HepG2 (cell line): ENCODE measurements around the gene SLC18A3. TPM values are rescaled to one million over a fixed set of nuclear protein-coding genes. Genes with fewer than 3 reads are reported as not detected.
A peak's percentile ranks its signal among the peaks of the same experiment; 100 is the strongest.

Experiments used
- E2F1 ChIP-seq: sonication (generic); formaldehyde crosslinking; IDR thresholded peaks from 2 replicates; pipeline ENCODE4 v1.5.0; 2020; ENCODE audit warnings: missing genetic modification reagents
- ERF ChIP-seq: IDR thresholded peaks from 2 replicates; pipeline ENCODE4 v1.6.1; 2018; ENCODE audit warnings: missing biosample characterization, missing genetic modification reagents
- ESRRA ChIP-seq: sonication (generic); formaldehyde crosslinking; IDR thresholded peaks from 2 replicates; pipeline ENCODE4 v1.5.1; 2020; ENCODE audit warnings: mild to moderate bottlenecking, low read depth, missing genetic modification reagents
- GPBP1L1 ChIP-seq: sonication (generic); formaldehyde crosslinking; IDR thresholded peaks from 2 replicates; pipeline ENCODE4 v1.5.0; 2020; ENCODE audit warnings: mild to moderate bottlenecking, missing genetic modification reagents
- KAT2B ChIP-seq: fragments of 150-350 bp; IDR thresholded peaks from 2 replicates; pipeline ENCODE4 v1.6.1; 2014; ENCODE audit warnings: low read depth, low read length, borderline replicate concordance
- MLLT10 ChIP-seq: sonication (generic); formaldehyde crosslinking; IDR thresholded peaks from 2 replicates; pipeline ENCODE4 v1.4.0; 2020; ENCODE audit warnings: missing genetic modification reagents
- RELA ChIP-seq: sonication (generic); formaldehyde crosslinking; IDR thresholded peaks from 2 replicates; pipeline ENCODE4 v1.4.0; 2020; ENCODE audit warnings: missing genetic modification reagents
- SMARCC2 ChIP-seq: fragments of 450-650 bp; IDR thresholded peaks from 2 replicates; pipeline ENCODE4 v1.6.1; 2017; ENCODE audit warnings: antibody characterized with exemption, mild to moderate bottlenecking
- SMYD3 ChIP-seq: sonication (generic); formaldehyde crosslinking; IDR thresholded peaks from 2 replicates; pipeline ENCODE4 v1.8.1; 2023; ENCODE audit warnings: mild to moderate bottlenecking, missing genetic modification reagents
- SNRNP70 ChIP-seq: fragments of 200-400 bp; formaldehyde crosslinking; IDR thresholded peaks from 2 replicates; pipeline ENCODE4 v1.6.1; 2017; ENCODE audit warnings: mild to moderate bottlenecking, low read depth, low read length, moderate library complexity
- ZNF232 ChIP-seq: sonication (generic); formaldehyde crosslinking; IDR thresholded peaks from 2 replicates; pipeline ENCODE4 v1.4.0; 2020; ENCODE audit warnings: missing genetic modification reagents, borderline replicate concordance
- ZNF510 ChIP-seq: sonication (generic); formaldehyde crosslinking; IDR thresholded peaks from 2 replicates; pipeline ENCODE4 v1.4.0; 2020; ENCODE audit warnings: low read depth, mild to moderate bottlenecking, missing genetic modification reagents
- ZNF614 ChIP-seq: IDR thresholded peaks from 2 replicates; pipeline ENCODE4 v1.6.1; 2018; ENCODE audit warnings: missing biosample characterization, missing genetic modification reagents, inconsistent platforms, borderline replicate concordance
- polyA plus RNA-seq, 8 experiments: library from polyadenylated mRNA; depleted of rRNA in 3 of 8; stranded (reverse) in 7 of 8; unstranded in 1 of 8; fragments of >200 nt; fragmentation: Illumina TruSeq in 4 of 8; extraction: Trizol in 4 of 8; gene quantifications; 2 replicates each; pipeline versions ENCODE4 v1.2.1 to v1.2.3, GENCODE V29; 2011 to 2016; ENCODE audit warnings: low read depth in 4 of 8, missing spikeins in 1 of 8, mixed read lengths in 1 of 8; ENCODE audit not compliant: insufficient read depth in 1 of 8
- total RNA-seq, 5 experiments: library from RNA; depleted of rRNA; stranded (reverse); fragments of >200 nt; fragmentation: Illumina TruSeq; extraction: Trizol; gene quantifications; 2 replicates each; pipeline ENCODE4 v1.2.3, GENCODE V29; 2016; ENCODE audit warnings: low read depth in 1 of 5
- TF ChIP-seq, protein P1 (sequence below): sonication (generic); formaldehyde crosslinking; IDR thresholded peaks from 2 replicates; pipeline ENCODE4 v1.5.0; 2020; ENCODE audit warnings: mild to moderate bottlenecking, low read depth, missing genetic modification reagents, borderline replicate concordance
- TF ChIP-seq, protein P2 (sequence below), 2 experiments: fragments of 450-650 bp in 1 of 2; sonication (generic) in 1 of 2; formaldehyde crosslinking in 1 of 2; IDR thresholded peaks; 2 replicates each; pipeline versions ENCODE4 v1.6.1 to v1.8.0; 2016 to 2022; ENCODE audit warnings: antibody characterized with exemption in 1 of 2, mild to moderate bottlenecking in 1 of 2, missing genetic modification reagents in 1 of 2
- TF ChIP-seq, protein P3 (sequence below): IDR thresholded peaks from 2 replicates; pipeline ENCODE4 v1.6.1; 2016; ENCODE audit warnings: mild to moderate bottlenecking

Gene SLC18A3
- total and polyA plus RNA-seq, 2 of the 13 experiments (the other 11 are each of a cell fraction or from before 2014, with no cell fraction given): not detected

GRCh38 chr10:49606981-49607535, 3.1 kb upstream of the SLC18A3 start (continued):
- TF ChIP-seq SMARCC2 (no peak), ZNF510 (CRISPR knock-in tag) (no peak), E2F1 (CRISPR knock-in tag) (peak; percentile 48; the same call in 1 of the 2 replicates), ZNF614 (CRISPR knock-in tag) (peak; percentile 57; the same call in 1 of the 2 replicates), RELA (CRISPR knock-in tag) (no peak), ZNF232 (CRISPR knock-in tag) (peak; percentile 96), ERF (CRISPR knock-in tag) (peak; percentile 87), KAT2B (no peak), SNRNP70 (no peak), GPBP1L1 (CRISPR knock-in tag) (no peak), SMYD3 (CRISPR knock-in tag) (no peak), MLLT10 (CRISPR knock-in tag) (no peak), ESRRA (CRISPR knock-in tag) (no peak)
- TF ChIP-seq, protein P1, sequence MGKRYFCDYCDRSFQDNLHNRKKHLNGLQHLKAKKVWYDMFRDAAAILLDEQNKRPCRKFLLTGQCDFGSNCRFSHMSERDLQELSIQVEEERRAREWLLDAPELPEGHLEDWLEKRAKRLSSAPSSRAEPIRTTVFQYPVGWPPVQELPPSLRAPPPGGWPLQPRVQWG (CRISPR knock-in tag): no peak
- TF ChIP-seq, protein P2, sequence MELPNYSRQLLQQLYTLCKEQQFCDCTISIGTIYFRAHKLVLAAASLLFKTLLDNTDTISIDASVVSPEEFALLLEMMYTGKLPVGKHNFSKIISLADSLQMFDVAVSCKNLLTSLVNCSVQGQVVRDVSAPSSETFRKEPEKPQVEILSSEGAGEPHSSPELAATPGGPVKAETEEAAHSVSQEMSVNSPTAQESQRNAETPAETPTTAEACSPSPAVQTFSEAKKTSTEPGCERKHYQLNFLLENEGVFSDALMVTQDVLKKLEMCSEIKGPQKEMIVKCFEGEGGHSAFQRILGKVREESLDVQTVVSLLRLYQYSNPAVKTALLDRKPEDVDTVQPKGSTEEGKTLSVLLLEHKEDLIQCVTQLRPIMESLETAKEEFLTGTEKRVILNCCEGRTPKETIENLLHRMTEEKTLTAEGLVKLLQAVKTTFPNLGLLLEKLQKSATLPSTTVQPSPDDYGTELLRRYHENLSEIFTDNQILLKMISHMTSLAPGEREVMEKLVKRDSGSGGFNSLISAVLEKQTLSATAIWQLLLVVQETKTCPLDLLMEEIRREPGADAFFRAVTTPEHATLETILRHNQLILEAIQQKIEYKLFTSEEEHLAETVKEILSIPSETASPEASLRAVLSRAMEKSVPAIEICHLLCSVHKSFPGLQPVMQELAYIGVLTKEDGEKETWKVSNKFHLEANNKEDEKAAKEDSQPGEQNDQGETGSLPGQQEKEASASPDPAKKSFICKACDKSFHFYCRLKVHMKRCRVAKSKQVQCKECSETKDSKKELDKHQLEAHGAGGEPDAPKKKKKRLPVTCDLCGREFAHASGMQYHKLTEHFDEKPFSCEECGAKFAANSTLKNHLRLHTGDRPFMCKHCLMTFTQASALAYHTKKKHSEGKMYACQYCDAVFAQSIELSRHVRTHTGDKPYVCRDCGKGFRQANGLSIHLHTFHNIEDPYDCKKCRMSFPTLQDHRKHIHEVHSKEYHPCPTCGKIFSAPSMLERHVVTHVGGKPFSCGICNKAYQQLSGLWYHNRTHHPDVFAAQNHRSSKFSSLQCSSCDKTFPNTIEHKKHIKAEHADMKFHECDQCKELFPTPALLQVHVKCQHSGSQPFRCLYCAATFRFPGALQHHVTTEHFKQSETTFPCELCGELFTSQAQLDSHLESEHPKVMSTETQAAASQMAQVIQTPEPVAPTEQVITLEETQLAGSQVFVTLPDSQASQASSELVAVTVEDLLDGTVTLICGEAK (IDR thresholded peaks at IDR 0.05): no peak
- TF ChIP-seq, protein P2 (CRISPR knock-in tag; IDR thresholded peaks at IDR 0.05): no peak
- TF ChIP-seq, protein P3, sequence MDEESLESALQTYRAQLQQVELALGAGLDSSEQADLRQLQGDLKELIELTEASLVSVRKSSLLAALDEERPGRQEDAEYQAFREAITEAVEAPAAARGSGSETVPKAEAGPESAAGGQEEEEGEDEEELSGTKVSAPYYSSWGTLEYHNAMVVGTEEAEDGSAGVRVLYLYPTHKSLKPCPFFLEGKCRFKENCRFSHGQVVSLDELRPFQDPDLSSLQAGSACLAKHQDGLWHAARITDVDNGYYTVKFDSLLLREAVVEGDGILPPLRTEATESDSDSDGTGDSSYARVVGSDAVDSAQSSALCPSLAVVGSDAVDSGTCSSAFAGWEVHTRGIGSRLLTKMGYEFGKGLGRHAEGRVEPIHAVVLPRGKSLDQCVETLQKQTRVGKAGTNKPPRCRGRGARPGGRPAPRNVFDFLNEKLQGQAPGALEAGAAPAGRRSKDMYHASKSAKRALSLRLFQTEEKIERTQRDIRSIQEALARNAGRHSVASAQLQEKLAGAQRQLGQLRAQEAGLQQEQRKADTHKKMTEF: peak; percentile 60; the same call in 1 of the 2 replicates
